ENCODE data around the gene CDH20. TPM values are rescaled to one million over a fixed set of nuclear protein-coding genes. Genes with fewer than 3 reads are reported as not detected.

Gene CDH20
- total RNA-seq, 2 donors from 2014 or later = 0.28 to 0.68 TPM

DNA sequence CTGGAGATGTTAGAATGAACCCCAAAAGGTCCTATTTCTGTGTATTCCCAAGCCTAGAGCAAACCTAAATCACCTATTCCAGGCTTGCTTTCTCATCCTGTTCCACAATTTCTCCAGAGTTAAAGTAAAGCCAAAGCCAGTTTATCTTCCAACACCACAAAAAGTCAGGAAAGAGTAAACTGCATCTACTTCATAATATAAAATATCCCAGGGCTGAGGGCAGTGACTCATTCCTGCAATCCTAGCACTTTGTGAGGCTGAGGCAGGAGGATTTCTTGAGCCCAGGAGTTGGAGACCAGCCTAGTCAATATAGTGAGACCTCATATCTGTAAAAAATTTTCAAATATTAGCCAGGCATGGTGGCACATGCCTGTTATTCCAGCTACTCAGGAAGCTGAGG, 241.4 kb downstream of the CDH20 start:
- Histone ChIP-seq H3K9me3 (no peaks in the 10 kb centered on the region), H3K27ac (no peak overlapping the region), H3K4me1 (replicated peaks) (no peaks in the 10 kb centered on the region), H3K27me3 (replicated peaks; ENCODE audit: insufficient read depth) (no peaks in the 10 kb centered on the region), H3K4me3 (no peak overlapping the region), H3K36me3 (no peaks in the 10 kb centered on the region)
- intact Hi-C loops (cut with DNase I) = no loop called here
- DNase-seq (ENCODE audit: low spot score) = no peak
- TF ChIP-seq POLR2AphosphoS5 (IDR thresholded peaks at IDR 0.05) (no peak), POLR2A (IDR thresholded peaks at IDR 0.05) (no peak)
- TF ChIP-seq, protein P1, sequence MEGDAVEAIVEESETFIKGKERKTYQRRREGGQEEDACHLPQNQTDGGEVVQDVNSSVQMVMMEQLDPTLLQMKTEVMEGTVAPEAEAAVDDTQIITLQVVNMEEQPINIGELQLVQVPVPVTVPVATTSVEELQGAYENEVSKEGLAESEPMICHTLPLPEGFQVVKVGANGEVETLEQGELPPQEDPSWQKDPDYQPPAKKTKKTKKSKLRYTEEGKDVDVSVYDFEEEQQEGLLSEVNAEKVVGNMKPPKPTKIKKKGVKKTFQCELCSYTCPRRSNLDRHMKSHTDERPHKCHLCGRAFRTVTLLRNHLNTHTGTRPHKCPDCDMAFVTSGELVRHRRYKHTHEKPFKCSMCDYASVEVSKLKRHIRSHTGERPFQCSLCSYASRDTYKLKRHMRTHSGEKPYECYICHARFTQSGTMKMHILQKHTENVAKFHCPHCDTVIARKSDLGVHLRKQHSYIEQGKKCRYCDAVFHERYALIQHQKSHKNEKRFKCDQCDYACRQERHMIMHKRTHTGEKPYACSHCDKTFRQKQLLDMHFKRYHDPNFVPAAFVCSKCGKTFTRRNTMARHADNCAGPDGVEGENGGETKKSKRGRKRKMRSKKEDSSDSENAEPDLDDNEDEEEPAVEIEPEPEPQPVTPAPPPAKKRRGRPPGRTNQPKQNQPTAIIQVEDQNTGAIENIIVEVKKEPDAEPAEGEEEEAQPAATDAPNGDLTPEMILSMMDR (IDR thresholded peaks at IDR 0.05) = no peak

DNA sequence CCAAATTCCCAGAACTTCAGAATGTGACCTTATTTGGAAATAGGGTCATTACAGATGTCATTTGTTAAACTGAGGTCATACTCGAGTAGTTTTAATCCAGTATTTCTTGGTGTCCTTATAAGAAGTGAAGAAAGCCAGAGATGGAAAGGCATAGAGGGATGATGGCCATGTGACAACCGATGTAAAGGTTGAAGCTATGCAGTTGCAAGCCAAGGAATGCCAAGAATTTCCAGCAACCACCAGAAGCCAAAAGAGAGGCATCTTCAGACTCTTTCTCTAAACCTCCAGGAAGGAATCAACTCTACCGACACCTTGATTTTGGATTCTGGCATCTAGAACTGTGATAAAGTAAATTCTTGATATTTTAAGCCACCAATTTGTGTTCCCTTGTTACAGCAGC, 242.2 kb downstream of the CDH20 start:
- 70% methylated on average over 3 of the region's 3 CpGs for WGBS
- no peaks in the 10 kb centered on the region for H3K36me3 ChIP-seq
- intact Hi-C loops (cut with DNase I) = no loop called here
- no peak for TF ChIP-seq POLR2AphosphoS5 (IDR thresholded peaks at IDR 0.05)
- TF ChIP-seq, protein P1 (IDR thresholded peaks at IDR 0.05) = no peak
- no peak for TF ChIP-seq POLR2A (IDR thresholded peaks at IDR 0.05)
- H3K4me1 ChIP-seq (replicated peaks) = no peaks in the 10 kb centered on the region
- no peaks in the 10 kb centered on the region for H3K27me3 ChIP-seq (replicated peaks; ENCODE audit: insufficient read depth)
- H3K9me3 ChIP-seq = no peaks in the 10 kb centered on the region
- no peak overlapping the region for H3K27ac ChIP-seq
- no peak for DNase-seq (ENCODE audit: low spot score)
- H3K4me3 ChIP-seq = no peak overlapping the region

DNA sequence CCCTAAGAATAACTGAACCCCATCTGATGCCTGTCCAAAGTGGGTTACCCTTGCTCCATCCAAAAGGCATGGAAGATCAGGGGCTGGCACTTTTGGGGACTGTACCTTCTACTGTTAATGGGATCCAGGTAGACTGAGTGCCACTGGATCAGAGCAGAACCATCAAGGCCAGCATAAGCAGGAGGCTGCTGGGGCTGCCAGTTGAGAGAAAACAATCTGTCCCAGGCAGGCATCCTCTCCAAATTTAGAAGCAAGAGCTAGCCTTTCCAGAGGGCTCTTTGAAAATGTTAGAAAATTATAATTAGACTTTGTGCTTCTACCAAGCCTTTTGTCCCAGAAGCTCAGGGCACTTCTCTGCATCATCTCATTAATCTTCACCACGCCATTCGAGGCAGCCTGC, 245.6 kb downstream of the CDH20 start:
- no peak overlapping the region for H3K4me3 ChIP-seq
- TF ChIP-seq, protein P1 (IDR thresholded peaks at IDR 0.05) = no peak
- intact Hi-C loops (cut with DNase I) = no loop called here
- H3K27ac ChIP-seq = no peak overlapping the region
- no peaks in the 10 kb centered on the region for H3K27me3 ChIP-seq (replicated peaks; ENCODE audit: insufficient read depth)
- no peaks in the 10 kb centered on the region for H3K36me3 ChIP-seq
- no peaks in the 10 kb centered on the region for H3K9me3 ChIP-seq
- no peaks in the 10 kb centered on the region for H3K4me1 ChIP-seq (replicated peaks)
- WGBS = 87% methylated on average over 2 of the region's 2 CpGs
- DNase-seq (ENCODE audit: low spot score) = no peak

DNA sequence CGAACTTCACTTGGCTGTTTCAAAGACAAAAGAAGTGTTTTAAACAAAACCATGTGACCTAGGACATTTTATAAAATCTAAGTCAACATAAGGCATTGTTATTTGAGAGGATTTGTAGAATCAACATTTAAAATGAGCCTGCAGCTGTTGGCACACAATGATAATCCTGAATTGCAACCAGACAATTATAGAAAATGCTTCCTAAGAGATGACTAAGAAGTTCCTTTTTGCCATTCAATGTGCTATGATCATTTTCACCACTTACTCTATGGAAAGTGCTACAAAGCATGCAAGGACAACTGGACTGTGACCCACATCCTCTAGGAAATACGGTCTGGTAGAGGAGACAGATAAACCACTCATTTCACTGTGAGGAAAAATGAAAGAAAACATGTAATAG, 246.4 kb downstream of the CDH20 start:
- H3K4me3 ChIP-seq = no peak overlapping the region
- intact Hi-C loops (cut with DNase I) = no loop called here
- 46% methylated on average over 2 of the region's 2 CpGs for WGBS
- TF ChIP-seq POLR2A (IDR thresholded peaks at IDR 0.05) = no peak
- TF ChIP-seq POLR2AphosphoS5 (IDR thresholded peaks at IDR 0.05) = no peak
- TF ChIP-seq, protein P1 (IDR thresholded peaks at IDR 0.05) = no peak
- no peaks in the 10 kb centered on the region for H3K36me3 ChIP-seq
- H3K27me3 ChIP-seq (replicated peaks; ENCODE audit: insufficient read depth) = no peaks in the 10 kb centered on the region
- no peak overlapping the region for H3K27ac ChIP-seq
- no peaks in the 10 kb centered on the region for H3K4me1 ChIP-seq (replicated peaks)
- DNase-seq (ENCODE audit: low spot score) = no peak
- no peaks in the 10 kb centered on the region for H3K9me3 ChIP-seq

DNA sequence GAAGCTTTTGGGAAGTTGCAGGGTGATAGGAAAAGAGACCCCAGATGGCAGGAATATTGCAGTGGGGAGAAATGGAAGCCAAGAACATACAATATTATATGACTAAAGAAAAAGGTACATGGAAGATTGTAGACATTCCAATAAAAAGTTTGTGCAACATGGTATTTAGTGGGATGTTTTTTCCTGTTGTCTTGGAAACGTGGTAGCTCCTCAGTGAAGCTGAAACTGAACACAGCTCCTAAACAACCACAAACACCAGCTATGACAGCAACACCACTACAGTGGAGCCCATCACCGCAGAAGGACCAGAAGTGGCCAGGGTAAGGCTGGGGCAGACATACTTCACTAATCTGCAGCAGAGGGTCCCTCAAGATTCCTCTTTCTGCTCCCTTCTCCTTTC, 246.8 kb downstream of the CDH20 start:
- Histone ChIP-seq H3K36me3 (no peaks in the 10 kb centered on the region), H3K4me1 (replicated peaks) (no peaks in the 10 kb centered on the region), H3K4me3 (no peak overlapping the region), H3K27ac (no peak overlapping the region), H3K27me3 (replicated peaks; ENCODE audit: insufficient read depth) (no peaks in the 10 kb centered on the region), H3K9me3 (no peaks in the 10 kb centered on the region)
- no peak for DNase-seq (ENCODE audit: low spot score)
- TF ChIP-seq POLR2A (IDR thresholded peaks at IDR 0.05) (no peak), POLR2AphosphoS5 (IDR thresholded peaks at IDR 0.05) (no peak)
- TF ChIP-seq, protein P1 (IDR thresholded peaks at IDR 0.05) = no peak
- intact Hi-C loops (cut with DNase I) = loop anchor here (10.0 kb wide), 1 partner anchor 315 kb away; the partner anchor contains the start of gene RNF152
- 82% methylated on average over 2 of the region's 2 CpGs for WGBS

Data from prostate gland (tissue), 2 donors.